Activated CD4-positive, alpha-beta T cell treated with anti-CD3 and anti-CD28 coated beads, Interleukin-2, Interleukin-6, amounts not matched to agents 100 ng/mL and 50 ng/mL, durations not matched to agents 16 hours and 8 hours (primary cell): ENCODE results near the gene NFIA.

ENCODE experiments used
- DNase-seq: peaks from one replicate; pipeline ENCODE4 v3.0.0-alpha.2; 2020

Gene NFIA

GRCh38 chr1:61132645-61133334, 50.4 kb downstream of the NFIA start:
- no peak for DNase-seq

GRCh38 chr1:61133335-61134019, 51.1 kb downstream of the NFIA start:
- DNase-seq = no peak

GRCh38 chr1:61135291-61135690, 52.9 kb downstream of the NFIA start:
- no peak for DNase-seq

GRCh38 chr1:61138305-61138704, 55.9 kb downstream of the NFIA start:
- DNase-seq = no peak

GRCh38 chr1:61138921-61139774, 56.8 kb downstream of the NFIA start:
- DNase-seq = no peak

GRCh38 chr1:61139775-61140549, 57.6 kb downstream of the NFIA start:
- DNase-seq = no peak

GRCh38 chr1:61140778-61141177, 58.4 kb downstream of the NFIA start:
- no peak for DNase-seq

GRCh38 chr1:61141288-61142042, 59.1 kb downstream of the NFIA start:
- DNase-seq = no peak

GRCh38 chr1:61142043-61142440, 59.7 kb downstream of the NFIA start:
- DNase-seq = no peak

- DNase-seq = no peak
Observed at GRCh38 chr1:61142726-61143500, 60.6 kb downstream of the NFIA start.

- no peak for DNase-seq
Observed at GRCh38 chr1:61143821-61144424, 61.6 kb downstream of the NFIA start.

- no peak for DNase-seq
Observed at GRCh38 chr1:61149010-61149860, 66.9 kb downstream of the NFIA start.

GRCh38 chr1:61151565-61151964, 69.2 kb downstream of the NFIA start:
- no peak for DNase-seq

- no peak for DNase-seq
Observed at GRCh38 chr1:61152066-61152465, 69.7 kb downstream of the NFIA start.

GRCh38 chr1:61152469-61153105, 70.2 kb downstream of the NFIA start:
- no peak for DNase-seq

- no peak for DNase-seq
Observed at GRCh38 chr1:61156576-61157467, 74.5 kb downstream of the NFIA start.

- peak; percentile 47 for DNase-seq
Observed at GRCh38 chr1:61157468-61157987, 75.2 kb downstream of the NFIA start.

- DNase-seq = no peak
Observed at GRCh38 chr1:61158591-61158990, 76.2 kb downstream of the NFIA start.
